Kidney (tissue), 14 donors: ENCODE results near the gene ZNF205. TPM values are rescaled to one million over a fixed set of nuclear protein-coding genes. Genes with fewer than 3 reads are reported as not detected.

Experiments used
- DNase-seq, 5 donors: peaks; one replicate each; pipeline ENCODE4 v3.0.0-alpha.2; 2013 to 2020
- FAIRE-seq: peaks from 2 replicates; lab custom pipeline; 2012; peaks lifted over from hg19 to GRCh38; lab: Jason Lieb, UNC
- H3K27ac ChIP-seq, 2 donors: one replicate each; pipeline ENCODE4 v1.7.0; 2013; ENCODE audit warnings: low read depth in 2 of 2, low read length in 2 of 2, inconsistent platforms in 1 of 2
- H3K27me3 ChIP-seq: one replicate; pipeline ENCODE4 v1.7.1; 2013; ENCODE audit warnings: low read length, inconsistent platforms; ENCODE audit not compliant: control insufficient read depth, insufficient read depth
- H3K36me3 ChIP-seq, 3 donors: one replicate each; pipeline versions ENCODE4 v1.7.0 to v1.7.1; 2013; ENCODE audit warnings: low read length in 3 of 3, control low read depth in 1 of 3, inconsistent platforms in 1 of 3; ENCODE audit not compliant: insufficient read depth in 3 of 3, control insufficient read depth in 2 of 3
- H3K4me1 ChIP-seq, 3 donors: one replicate each; pipeline versions ENCODE4 v1.7.0 to v1.7.1; 2013; ENCODE audit warnings: low read length in 3 of 3, inconsistent platforms in 1 of 3, low read depth in 1 of 3; ENCODE audit not compliant: control insufficient read depth in 2 of 3, insufficient read depth in 2 of 3
- H3K4me3 ChIP-seq, 3 donors: one replicate each; pipeline versions ENCODE4 v1.7.0 to v1.8.1; 2013; ENCODE audit warnings: low read length in 3 of 3, control low read depth in 1 of 3, inconsistent platforms in 1 of 3
- H3K9ac ChIP-seq, 3 donors: one replicate each; pipeline versions ENCODE4 v1.7.0 to v1.7.1; 2013; ENCODE audit warnings: low read length in 3 of 3, control low read depth in 1 of 3, inconsistent platforms in 1 of 3
- H3K9me3 ChIP-seq, 3 donors: one replicate each; pipeline versions ENCODE4 v1.7.0 to v1.7.1; 2013; ENCODE audit warnings: low read length in 3 of 3, control low read depth in 1 of 3, inconsistent platforms in 1 of 3; ENCODE audit not compliant: control insufficient read depth in 2 of 3, insufficient read depth in 1 of 3
- CTCF ChIP-seq: IDR thresholded peaks from 3 replicates; pipeline ENCODE4 v1.5.1; 2012; ENCODE audit warnings: mild to moderate bottlenecking, moderate library complexity, borderline replicate concordance; ENCODE audit not compliant: insufficient read depth; ENCODE audit errors: extremely low read depth
- intact Hi-C: fragments of 100-400 bp; cut with DNase I; formaldehyde crosslinking; loops from one replicate; pipeline ENCODE4 v1.11.1; 2022
- polyA plus RNA-seq: library from polyadenylated mRNA; stranded (reverse); fragments of 350-450 nt; fragmentation: Illumina TruSeq; extraction: RNeasy Lipid Tissue Mini Kit (QIAGEN cat#74804); gene quantifications from one replicate; pipeline ENCODE4 v1.2.3, GENCODE V29; 2014; ENCODE audit warnings: low read depth, low replicate concordance; ENCODE audit not compliant: insufficient read depth
- total RNA-seq: library from RNA; stranded (reverse); fragmentation: NEBNext Ultra II Directional; extraction: Animal tissue kit (Norgen Biotek cat#: 25700); gene quantifications from one replicate; pipeline ENCODE4 v1.2.1, GENCODE V29; 2021
- donor health status: control.
- donor health status: control.
- donor health status: control.
- donor health status: control.
- donor health status: control.
- donor health status: DM: yes; HTN: yes; CAD: no.
- donor health status: Normal renal cell carcinoma (clear cell type).

ZNF205 gene
- total and polyA plus RNA-seq, 2 donors from 2014 or later: 12.7 to 14.1 TPM

GRCh38 chr16:3152991-3153368 is 40.6 kb downstream of the ZNF205 start:
- Histone ChIP-seq H3K27ac (no peak overlapping the region), H3K4me1 (peaks cover 0 to 12% (median 3%) of the 10 kb centered on the region in 3 donors), H3K9me3 (no peaks in the 10 kb centered on the region), H3K4me3 (peak overlapping the region in 1 of 3 donors; percentile 65), H3K27me3 (no peaks in the 10 kb centered on the region), H3K9ac (no peak overlapping the region), H3K36me3 (no peaks in the 10 kb centered on the region)
- no peak for DNase-seq
- FAIRE-seq: no peak
- no peak for TF ChIP-seq CTCF
- intact Hi-C loops: no loop called here

GRCh38 chr16:3155181-3155580 is 42.8 kb downstream of the ZNF205 start:
- no peak overlapping the region for H3K27ac ChIP-seq
- no peaks in the 10 kb centered on the region for H3K9me3 ChIP-seq
- no peak for DNase-seq
- TF ChIP-seq CTCF: no peak
- FAIRE-seq: no peak
- no peaks in the 10 kb centered on the region for H3K36me3 ChIP-seq
- H3K27me3 ChIP-seq: peaks cover 7% of the 10 kb centered on the region
- H3K4me1 ChIP-seq: peaks cover 0 to 7% (median 3%) of the 10 kb centered on the region in 3 donors
- no peak overlapping the region for H3K9ac ChIP-seq
- intact Hi-C loops: no loop called here
- H3K4me3 ChIP-seq: no peak overlapping the region

GRCh38 chr16:3155972-3156371 is 43.6 kb downstream of the ZNF205 start:
- Histone ChIP-seq H3K27ac (no peak overlapping the region), H3K9me3 (no peaks in the 10 kb centered on the region), H3K27me3 (peaks cover 8% of the 10 kb centered on the region), H3K9ac (no peak overlapping the region), H3K36me3 (no peaks in the 10 kb centered on the region), H3K4me1 (peaks cover 0 to 7% (median 3%) of the 10 kb centered on the region in 3 donors), H3K4me3 (no peak overlapping the region)
- intact Hi-C loops: no loop called here
- no peak for TF ChIP-seq CTCF
- DNase-seq (peak in 1 of 5 donors; percentile 18), FAIRE-seq (no peak)
